HG02938 (cell line): ENCODE results near the gene CASTOR1.
"Not testable (repeated sequence)": the region's sequence is repeated elsewhere in the genome, so short reads cannot be mapped to it uniquely, and the experiment has no call there.

Experiments used
- ATAC-seq: cut with Tn5 transposase; IDR thresholded peaks from one replicate; pipeline ENCODE4 v1.9.1; 2021; ENCODE audit warnings: mild to moderate bottlenecking, moderate library complexity; ENCODE audit not compliant: unreplicated experiment

CASTOR1 gene

GRCh38 chr22:30289141-30289979 lies at the start of gene CASTOR1:
Gene CASTOR1 (minus strand): TSS chr22:30289505. CDS start chr22:30289497, 8 bp downstream.
- peak; percentile 60 for ATAC-seq

- no peak for ATAC-seq
Observed at GRCh38 chr22:30338802-30339201, 49.5 kb upstream of the CASTOR1 start.

DNA sequence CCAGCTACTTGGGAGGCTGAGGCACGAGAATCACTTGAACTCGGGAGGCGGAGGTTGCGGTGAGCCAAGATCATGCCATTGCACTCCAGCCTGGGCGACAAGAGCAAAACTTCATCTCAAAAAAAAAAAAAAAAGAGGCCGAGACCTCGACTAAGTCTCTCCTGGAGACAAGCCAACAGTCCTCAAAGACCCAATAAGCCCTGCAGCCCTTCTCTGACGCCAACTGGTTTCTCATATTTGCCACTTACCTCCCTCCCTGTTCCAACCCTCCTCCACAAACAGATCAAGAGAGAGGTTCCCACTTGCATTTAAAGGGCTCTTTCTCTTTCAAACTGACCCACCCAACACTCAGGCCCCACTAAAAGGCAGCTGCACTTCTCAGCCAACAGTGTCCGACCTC lies 49.0 kb upstream of the CASTOR1 start:
- ATAC-seq: not testable (repeated sequence)

- no peak for ATAC-seq
Observed at GRCh38 chr22:30337461-30337778, 48.1 kb upstream of the CASTOR1 start.

GRCh38 chr22:30336752-30337460 lies 47.6 kb upstream of the CASTOR1 start:
- no peak for ATAC-seq

DNA sequence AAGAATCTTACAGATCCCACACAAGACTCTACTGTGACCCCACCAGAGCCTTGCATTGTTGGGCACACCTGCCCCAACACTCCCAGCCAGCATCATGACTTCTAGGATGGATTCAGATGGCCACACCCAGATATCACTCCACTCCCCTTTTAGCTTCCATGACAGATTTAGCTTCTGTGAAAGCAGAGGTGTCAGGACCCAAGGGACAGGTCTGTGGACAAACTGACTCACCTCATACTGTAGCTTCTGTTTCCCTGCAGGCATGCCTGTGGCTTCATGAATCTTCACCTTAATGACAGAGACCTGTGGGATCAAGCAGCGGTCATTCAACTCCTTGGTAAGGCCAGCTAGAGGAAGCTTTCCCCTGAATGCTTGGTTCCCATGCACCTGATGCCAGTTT lies 45.9 kb upstream of the CASTOR1 start:
- no peak for ATAC-seq

- no peak for ATAC-seq
Observed at GRCh38 chr22:30334646-30335045, 45.3 kb upstream of the CASTOR1 start.

DNA sequence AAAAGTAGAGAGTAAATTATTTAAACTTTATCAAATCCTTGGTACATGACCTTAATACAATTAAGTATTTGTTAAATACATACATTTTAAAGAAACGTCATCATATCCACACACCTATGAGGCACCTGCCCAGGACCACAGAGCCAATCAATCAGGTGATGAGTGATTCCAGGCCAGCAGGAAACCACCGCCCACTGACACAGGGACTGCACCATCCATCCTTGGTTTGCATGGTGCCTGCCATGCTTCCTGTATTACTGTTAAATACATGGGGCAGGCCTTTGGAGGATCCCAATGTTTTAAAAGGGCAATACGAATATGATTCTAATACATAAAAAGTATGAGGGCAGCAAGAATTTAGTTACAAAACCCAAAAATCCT lies 44.4 kb upstream of the CASTOR1 start:
- no peak for ATAC-seq

DNA sequence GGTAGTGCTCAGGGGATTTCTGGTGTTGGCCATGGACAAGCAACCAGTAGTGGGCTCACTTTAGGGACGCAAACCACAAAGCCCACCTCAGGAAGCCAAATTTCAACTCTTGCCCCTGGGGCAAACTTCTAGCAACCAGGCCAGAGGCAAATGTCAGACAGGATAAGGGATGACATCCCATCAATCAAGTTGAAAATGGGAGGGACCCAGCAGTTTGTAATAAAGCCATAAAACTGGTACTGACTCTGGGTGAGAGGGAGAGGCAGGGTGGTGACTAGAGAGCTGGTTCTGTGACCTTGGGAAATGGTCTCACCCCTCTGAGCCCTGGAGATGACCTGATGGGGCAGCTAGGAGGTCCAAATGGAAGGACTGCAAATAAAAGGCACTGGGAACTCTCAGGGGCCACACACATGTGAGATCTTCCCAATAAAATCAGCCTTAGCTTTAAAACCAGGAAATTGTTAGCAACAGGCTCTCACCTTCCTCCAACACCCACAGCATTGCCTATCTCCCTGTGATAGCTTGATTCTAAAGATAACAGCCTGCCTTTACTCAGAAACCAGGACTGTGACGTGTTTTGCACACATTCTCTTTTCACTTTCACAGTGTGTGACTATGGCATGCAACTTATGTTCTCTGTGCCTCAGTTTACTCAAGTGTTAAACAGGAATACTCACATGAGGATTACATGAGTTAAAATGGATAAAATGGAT lies 43.8 kb upstream of the CASTOR1 start:
- ATAC-seq: no peak

DNA sequence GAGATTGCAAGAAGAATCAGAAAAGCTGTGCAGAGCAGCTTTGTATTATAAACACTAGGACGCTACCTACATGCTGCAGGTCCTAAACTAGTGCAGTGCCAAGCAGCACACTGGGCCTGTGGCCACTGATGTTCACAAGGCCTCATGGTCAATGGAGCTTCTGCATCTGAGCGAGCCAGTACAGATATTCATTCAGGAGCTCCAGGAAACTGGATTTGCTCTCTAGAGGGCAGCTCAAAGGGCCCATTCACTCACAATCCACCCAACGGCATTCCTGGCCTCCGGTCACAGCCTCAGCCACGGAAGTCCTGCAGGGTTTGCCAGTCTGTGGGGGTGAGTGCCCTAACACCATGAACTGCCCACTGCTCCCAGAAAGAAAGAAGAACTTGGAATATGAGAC lies 43.2 kb upstream of the CASTOR1 start:
- no peak for ATAC-seq

DNA sequence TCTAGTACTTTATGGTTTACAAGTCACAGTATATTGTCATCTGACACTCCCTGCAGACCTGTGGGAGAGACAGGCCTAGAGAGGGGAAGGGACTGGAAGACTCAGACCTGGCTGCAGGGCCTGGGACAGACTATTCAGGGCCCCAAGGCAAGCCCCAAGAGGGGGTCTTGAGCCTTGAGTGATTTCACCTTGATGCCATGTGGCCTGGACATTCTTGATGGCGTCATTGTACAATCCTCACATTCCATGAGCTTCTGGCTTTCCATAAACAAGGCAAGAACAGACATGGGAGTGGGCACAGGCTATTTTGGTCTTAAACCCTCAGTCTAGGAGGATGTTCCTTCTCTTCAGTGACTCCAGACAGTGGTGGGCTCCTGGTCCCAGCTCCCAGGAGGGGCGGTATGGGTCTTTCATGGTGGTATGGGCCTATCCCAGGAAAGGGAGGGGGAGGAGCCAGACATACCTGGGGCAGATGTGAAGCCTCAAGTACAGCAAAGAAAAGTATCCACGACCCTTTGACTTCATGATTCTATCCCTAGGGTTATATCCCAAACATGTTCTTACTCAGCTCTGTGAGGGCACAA lies 39.3 kb upstream of the CASTOR1 start:
- no peak for ATAC-seq

- no peak for ATAC-seq
Observed at GRCh38 chr22:30327864-30328345, 38.6 kb upstream of the CASTOR1 start.

- peak; percentile 81 for ATAC-seq
Observed at GRCh38 chr22:30326706-30327362, 37.5 kb upstream of the CASTOR1 start, which contains the start of gene TBC1D10A. Gene TBC1D10A (minus strand): TSS chr22:30326941. CDS start chr22:30326881, 60 bp downstream.

DNA sequence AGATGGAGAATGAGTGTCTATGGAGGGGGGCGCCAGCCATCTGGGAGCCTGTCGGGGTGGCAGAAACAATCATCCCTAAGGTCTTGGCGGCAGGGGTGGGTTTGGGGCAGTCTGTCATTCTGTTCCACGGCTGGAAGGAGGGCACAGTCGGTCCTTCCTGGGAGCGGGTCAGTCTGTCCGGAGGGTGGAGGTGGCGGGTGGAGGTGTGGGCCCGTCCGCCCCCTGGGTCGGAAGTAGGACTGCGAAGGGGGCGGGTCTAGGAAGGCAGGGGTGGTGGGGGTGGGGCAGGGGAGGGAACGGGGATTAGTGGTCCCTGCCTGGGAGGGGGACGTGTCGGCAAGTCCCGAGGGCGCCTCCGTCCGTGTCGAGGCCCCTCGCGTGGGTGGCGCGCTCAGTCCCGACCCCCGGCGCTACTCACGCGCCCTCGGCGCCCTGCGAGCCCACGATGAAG lies 37.0 kb upstream of the CASTOR1 start:
- ATAC-seq: peak; percentile 16

DNA sequence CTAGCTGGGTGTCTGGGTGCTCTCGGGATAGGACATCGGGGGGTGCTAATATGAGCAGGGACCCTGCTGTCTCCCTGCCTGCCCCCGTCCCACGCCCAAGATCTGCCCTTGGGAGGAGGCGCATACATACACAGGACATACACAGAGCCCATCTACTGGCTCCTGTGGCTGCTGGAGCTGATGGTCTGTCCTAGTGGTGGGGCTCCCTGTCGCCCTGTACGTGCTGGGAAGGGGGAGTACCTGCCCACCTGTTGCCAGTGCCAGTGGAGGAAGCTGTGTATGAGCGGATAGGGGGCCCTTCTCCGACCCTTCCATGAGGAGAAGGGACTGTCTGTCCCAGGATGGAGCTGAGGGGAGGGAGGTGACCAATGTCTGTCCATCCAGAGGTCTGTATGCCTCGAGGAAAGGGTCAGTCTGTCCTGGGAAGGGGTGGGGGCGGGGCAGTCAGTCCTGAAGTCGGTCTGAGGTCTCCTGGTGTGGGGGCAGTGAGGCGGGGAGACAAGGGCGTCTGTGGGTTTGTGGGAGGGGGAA lies 36.5 kb upstream of the CASTOR1 start:
- ATAC-seq: no peak

DNA sequence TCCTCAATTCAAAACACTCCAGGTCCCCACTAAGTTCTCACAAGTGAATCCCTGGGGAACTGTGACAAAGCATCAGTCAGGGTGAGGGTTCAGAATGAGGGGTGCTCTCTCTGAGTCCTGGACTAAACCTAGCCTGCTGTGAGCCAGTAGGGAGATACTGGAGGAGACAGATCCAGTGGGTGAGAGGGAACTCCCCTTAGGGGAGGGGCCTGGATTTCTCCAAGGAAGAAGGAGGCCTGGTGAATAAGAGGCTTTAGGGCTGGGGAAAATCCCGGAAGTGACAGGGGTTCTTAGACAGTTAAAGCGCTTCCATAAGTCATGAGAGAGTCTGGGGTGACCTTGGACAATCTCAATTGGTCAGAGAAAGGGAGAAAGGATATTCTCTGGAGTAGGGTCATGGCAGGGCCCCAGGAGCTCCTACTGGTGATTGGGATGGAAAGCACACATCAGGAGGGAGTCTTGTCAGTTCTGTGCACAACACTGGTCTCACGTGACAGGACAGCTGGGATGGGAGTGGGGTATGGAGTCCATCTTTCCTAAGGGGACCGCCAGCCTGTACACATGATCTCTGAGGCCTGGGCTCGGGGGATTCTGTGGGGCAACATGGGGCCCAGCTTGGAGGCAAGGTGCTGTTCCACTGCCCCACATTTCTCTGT lies 35.9 kb upstream of the CASTOR1 start:
- no peak for ATAC-seq

DNA sequence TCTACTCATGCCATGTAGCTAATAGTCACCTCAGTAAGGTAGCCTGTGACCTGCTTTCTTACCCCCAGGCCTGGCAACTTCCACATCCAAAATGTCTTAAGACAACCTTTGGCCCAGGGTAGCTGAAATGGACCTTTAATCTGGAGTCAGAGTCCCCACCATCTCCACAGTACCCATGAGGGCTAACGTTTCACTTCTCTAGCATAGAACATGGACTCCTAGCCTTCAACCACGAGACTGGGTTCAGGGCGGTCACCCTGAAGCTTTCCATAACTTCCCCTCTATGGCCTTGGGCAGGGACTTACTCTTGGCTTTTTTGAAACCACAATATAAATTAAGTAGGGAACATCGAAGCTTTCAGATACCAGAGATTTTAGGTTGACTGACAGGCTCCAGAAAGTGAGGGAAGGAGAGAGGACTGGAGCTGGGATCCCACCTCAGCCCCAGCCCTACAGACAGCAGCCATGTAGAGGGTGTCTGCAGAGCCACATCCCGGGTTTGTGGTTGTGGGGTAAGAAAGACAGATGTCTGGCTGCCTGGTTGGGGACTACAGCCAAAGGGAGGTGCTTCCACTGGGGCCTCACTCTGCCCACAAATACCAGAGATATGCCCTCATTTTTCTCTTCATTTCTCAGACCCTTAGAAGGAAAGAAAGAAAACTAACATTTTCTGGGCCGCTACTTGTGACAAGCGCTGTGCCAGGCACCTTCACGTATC lies 34.9 kb upstream of the CASTOR1 start:
- no peak for ATAC-seq

- ATAC-seq: no peak
Observed at GRCh38 chr22:30323246-30323645, 33.9 kb upstream of the CASTOR1 start.

DNA sequence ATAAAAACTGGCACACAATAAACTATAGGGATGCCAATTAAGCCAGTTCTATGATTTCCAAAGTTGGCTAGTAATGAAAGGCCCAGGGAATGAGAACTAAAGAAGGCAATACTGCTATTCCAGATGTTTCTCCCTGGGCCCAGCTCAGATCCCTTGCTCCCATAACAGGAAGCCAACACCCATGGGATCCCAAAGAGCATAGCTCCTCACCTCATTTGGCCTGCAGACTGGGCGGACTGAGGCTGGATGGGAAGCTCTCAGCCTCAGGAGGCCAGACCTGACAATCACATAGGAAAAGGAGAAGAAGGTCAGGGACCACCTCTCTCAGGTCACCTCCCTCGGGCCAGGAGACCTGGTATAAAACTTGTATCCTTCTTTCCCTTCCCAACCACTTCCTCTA lies 32.2 kb upstream of the CASTOR1 start:
- ATAC-seq: no peak
